SIG-M5 (cell line): ENCODE results near the gene RFLNA.

Source experiments
- DNase-seq: peaks from one replicate; lab custom pipeline; 2025; lab: John Stamatoyannopoulos, UW

The RFLNA gene

DNA sequence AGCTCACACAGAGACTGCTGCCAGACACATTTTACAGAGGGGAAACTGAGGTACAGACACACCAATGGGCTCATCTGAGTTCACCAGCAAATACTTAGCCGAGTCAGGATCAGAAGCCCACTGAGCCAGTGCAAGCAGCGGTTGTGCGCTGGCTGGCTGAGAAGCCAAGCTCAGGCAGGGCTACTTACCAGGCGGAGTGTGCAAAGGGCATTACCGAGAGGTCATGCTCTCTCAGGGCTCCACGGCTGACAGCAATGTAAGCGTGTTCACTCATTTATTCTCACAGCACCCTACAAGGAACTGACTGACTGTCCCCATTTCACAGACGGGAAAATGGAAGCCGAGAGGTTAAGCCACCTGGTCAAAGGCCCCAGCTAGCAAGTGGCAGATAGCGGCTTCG is 63.7 kb downstream of the RFLNA start:
- DNase-seq, result no peak

DNA sequence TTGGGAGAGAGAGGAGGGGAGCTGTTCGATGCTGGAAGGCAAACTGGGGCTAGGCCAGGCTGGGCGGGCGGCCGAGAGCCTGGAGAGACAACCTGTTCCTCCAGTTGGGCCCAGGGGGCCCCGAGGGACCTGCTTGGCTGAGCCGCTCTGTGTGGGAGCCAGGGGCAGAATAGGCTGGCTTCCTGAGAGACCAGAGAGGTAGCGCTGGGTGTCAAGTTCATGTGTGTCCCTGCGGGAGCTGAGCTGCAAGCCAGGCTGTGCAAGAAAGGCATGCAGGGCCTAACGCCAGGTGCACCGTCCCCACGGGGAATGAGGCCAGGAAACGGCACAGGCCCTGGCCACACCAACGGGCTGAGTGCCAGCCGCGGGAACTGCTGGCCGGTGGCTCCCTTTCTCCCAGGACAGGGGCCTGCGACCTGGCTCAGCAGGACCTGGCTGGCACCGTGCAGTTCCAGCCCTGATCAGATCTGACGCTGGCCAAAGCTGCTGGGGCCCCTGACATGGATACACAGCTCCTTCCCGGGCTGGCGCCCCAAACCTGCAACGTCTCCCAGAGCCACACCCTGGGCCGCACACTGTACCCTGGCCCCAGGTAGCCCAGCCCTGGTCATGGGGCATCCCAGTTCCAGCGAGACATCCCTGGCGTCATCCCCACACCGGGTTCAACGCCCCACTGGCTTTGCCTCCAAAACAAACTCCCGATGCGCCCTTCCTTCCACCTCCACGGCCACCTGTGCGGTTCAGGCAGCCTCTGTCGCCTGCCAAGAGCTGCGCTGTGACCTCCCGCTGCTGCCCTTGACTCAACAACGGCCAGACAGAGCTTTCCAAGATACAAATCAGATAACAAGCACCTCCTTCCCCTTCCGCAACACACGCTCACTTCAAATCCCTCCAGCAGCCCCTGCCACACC is 65.0 kb downstream of the RFLNA start:
- DNase-seq, result no peak

DNA sequence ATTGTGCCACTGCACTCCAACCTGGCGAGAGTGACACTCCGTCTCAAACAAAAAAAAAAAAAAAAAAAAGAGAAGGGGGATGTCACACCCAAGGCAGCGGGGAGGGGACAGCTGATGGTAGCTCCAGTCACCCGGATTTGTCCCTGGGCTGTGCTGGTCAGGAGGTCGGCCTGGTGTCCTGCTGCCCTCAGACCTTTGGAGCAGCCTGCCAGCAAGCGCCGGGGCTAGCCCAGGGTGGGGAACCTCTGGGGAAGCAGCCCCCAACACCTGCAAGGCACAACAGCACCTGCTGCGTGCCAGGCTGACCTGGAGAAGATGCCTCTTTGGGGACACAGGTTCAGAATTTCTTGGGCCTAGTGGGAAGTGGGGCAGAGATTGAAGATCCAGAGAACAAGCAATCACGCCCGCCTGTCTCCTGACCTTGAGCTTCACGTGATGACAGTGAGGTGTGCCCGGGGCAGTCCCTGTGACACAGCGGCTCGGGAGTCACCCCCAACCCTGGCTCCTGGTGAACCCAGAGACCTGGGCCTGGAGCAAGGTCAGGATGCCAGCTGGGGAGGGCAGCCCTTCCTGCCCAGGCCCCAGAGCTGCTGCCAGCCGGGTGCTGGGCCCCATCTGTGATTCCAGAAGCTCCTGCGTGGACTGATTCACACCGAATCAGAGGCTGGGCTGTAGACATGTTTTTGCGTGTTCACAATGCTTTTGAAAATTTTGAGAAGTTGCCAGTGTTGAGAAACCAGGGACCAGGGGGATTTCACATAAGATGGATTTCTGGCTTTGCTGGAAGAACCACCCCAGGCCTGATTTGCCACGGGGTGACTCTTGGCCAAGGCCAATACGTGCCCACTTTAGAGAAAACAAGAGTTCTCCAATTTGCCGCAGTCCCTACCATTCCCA is 66.4 kb downstream of the RFLNA start:
- no peak for DNase-seq

DNA sequence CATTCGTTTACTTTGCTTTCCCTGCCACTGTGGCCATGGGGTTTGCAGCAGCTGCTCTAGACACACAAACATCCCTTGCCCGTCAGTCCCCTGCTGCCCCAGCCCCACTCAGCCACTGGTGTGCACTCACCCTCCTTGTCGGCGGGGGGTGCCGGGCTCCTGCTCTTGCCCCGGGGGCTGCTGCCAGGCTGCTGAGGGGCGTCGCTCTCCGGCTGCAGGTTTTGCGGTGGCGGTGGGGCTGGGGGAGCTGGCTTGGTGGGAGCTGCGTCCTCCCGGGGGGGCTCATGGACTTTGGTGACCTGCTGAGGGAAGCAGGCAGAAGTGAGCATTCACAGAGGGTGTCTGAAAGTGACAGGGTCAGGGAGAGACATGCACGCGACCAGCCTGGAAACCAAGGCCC is 67.1 kb downstream of the RFLNA start:
- no peak for DNase-seq

DNA sequence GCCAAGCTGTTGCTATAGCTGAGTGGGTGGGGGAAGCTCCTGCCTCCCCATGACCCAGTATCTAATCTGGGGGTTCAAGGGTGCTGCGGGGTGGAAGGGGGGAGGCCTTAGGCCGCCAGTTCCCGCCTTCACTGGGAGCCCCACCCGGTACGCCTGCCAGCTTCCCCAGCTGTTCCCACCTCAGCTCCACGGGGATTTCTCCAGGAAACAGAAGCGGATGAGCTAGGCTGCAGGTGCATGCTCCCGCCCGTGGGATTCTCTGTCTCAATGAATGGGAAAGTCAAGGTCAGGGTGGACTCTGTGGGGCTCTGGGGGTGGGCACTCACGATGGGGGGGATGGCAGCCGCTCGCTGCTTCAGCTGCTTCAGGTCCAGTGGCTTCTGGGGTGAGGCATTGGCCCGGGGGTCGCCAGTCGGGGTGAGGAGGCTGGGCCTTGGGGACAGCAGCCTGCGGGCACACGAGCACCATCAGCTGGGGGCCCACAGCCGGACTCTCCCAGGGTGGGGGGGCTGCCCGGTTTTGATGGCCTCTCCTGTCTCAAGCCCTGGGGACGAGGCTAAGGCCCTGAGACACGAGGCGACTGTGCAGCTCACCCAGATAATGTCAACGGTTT is 68.6 kb downstream of the RFLNA start:
- no peak for DNase-seq

DNA sequence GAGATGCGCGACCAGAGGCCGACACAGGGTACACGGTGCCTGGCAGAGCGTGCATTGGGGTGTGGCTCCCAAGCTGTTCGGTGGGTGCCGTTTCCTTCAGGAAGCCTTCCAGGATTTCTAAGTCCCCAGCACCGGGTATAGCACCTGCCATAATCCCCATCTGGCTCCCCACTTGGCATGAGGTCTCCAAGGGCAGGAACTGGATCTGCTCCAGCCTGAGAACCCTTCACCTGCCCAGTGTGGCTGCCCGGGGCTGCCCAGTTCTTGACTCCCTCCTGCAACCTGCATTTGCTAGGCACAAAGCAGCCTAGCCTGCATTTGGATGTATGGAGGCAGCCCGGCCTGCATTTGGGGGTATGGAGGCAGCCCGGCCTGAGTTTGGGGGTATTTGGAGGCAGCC is 69.7 kb downstream of the RFLNA start:
- no peak for DNase-seq
